ENCODE data around the gene CENPP. TPM values are rescaled to one million over a fixed set of nuclear protein-coding genes. Genes with fewer than 3 reads are reported as not detected.

CENPP gene
- total RNA-seq, 4 donors from 2014 or later = 0.98 to 7.9 (median 5.4) TPM

- no peak for TF ChIP-seq CTCF (IDR thresholded peaks at IDR 0.05; ENCODE audit: low read depth)
These were observed 12.1 kb upstream of the CENPP start for GRCh38 chr9:92313624-92314012.

GRCh38 chr9:92315456-92315855 lies 10.3 kb upstream of the CENPP start:
- TF ChIP-seq CTCF (IDR thresholded peaks at IDR 0.05; ENCODE audit: low read depth) = no peak

GRCh38 chr9:92324431-92324830 lies 1.3 kb upstream of the CENPP start:
- no peak for TF ChIP-seq CTCF (IDR thresholded peaks at IDR 0.05; ENCODE audit: low read depth)

GRCh38 chr9:92324889-92325268 lies 874 bp upstream of the CENPP start:
- TF ChIP-seq CTCF (IDR thresholded peaks at IDR 0.05; ENCODE audit: low read depth) = no peak

GRCh38 chr9:92325991-92326500 lies 293 bp downstream of the CENPP start:
- TF ChIP-seq CTCF (IDR thresholded peaks at IDR 0.05; ENCODE audit: low read depth) = no peak

GRCh38 chr9:92327283-92327850 lies 1.6 kb downstream of the CENPP start:
- TF ChIP-seq CTCF (IDR thresholded peaks at IDR 0.05; ENCODE audit: low read depth) = no peak

- TF ChIP-seq CTCF (IDR thresholded peaks at IDR 0.05; ENCODE audit: low read depth) = no peak
These were observed 2.5 kb downstream of the CENPP start for GRCh38 chr9:92328225-92328624.
